Fibroblast of skin of back (primary cell): ENCODE measurements around the gene MYOM1.

Source experiments
- DNase-seq: peaks from one replicate; pipeline ENCODE4 v3.0.0-alpha.2; 2013

The MYOM1 gene

DNA sequence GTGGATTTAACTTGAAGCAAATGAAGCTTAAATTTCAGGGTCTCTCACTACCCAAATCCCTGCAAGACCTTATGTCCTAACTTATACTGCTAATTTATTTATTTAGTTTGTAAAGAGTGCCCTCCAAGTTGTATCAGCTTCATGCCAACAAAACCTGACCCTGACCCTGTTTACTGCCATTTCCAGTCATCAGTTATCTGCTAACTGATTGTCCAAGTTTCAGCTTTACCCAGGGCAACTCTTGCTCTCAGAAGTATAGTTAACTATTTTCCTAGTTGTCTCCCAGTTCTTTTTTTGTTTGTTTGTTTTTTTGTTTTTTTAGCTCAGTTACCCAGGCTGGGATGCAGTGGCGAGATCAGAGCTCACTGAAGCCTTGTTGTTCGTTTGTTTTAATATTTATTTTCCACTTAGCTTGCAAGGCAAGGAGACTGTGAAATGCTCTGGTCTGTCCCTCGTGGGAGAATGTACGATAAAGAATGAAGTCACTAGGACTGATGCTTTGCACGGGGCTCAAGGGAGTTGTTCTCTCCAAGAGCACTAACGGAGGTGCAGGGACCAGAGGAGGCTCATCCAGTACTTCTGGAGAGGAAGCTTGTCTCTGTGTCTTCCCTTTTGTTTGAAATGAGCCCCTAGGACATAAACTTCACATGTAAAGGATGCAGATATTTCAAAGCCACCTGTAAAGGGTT, 35.3 kb downstream of the MYOM1 start:
- no peak for DNase-seq

DNA sequence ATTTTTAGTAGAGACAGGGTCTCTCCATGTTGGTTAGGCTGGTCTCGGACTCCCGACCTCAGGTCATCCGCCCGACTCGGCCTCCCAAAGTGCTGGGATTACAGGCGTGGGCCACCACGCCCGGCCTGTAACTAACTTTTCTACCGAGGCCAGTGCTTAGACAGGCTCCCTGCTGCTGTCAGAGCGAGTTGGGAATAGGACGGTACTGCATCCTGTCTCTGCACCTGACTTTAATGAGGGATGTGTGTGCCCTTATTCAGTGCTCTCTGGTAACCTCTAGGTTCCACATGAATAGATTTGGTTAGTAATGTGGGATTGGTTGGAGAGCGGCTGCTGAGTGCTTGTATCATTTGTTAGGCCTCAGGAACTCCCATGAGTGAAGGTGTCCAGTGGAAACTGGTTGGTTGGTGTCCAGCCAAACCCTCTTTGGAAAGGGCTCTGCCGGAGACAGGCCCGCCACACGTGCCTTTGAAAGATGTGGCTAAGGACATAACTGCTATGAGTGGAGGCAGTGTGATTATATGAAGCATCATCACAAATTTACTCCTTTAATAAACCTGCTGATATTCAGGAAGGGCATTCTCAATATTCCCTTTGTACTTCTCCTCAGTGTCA, 36.6 kb downstream of the MYOM1 start:
- DNase-seq, result no peak

DNA sequence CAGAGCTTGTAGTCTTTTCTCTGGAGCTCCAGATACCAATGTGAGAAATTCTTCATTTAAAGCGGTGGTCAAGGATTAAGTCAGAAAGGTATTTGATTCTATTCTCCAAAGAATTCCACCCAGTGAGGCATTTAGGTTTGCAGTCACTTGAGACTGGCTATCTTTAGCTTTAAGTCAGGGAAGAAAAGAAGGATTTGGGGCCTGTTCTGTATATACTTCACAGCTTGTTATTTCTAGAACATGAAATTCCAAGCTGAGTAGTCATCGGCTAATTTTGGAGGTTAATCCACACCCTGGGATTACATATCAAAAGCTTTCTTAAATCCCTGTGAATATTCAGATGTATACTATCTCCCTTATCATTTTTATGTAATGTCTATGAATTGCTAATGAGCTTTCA, 39.4 kb downstream of the MYOM1 start:
- DNase-seq, result peak; percentile 81

DNA sequence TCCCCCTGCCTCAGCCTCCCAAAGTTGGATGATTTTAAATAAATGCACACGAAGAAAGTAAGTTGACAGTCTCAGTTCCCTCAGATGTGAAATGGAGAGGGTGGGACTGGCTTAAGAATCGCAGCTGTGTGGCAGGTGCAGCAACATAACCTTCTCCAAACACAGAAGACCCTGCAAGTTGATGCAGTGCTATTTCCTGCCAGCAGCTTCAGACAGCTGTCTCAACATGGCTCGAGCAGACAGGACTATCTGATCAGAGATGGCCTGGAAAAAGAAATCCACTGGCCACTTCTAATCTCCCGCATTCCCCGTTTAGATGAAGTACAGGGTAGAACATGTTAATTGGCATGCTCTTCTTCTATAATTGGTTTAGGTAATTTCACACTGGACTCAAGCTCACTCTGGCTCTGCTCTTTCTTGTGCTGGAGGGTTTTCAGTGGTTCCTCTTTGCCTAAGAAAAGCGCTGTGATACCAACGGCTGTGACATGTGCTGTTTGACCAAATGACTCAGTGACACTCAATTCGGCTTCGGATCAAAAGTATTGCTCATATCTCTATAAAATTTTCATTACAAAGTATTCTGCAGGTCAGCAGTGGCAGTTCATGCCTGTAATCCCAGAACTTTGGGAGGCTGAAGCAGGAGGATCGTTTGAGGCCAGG, 40.2 kb downstream of the MYOM1 start:
- peak; percentile 3 for DNase-seq

DNA sequence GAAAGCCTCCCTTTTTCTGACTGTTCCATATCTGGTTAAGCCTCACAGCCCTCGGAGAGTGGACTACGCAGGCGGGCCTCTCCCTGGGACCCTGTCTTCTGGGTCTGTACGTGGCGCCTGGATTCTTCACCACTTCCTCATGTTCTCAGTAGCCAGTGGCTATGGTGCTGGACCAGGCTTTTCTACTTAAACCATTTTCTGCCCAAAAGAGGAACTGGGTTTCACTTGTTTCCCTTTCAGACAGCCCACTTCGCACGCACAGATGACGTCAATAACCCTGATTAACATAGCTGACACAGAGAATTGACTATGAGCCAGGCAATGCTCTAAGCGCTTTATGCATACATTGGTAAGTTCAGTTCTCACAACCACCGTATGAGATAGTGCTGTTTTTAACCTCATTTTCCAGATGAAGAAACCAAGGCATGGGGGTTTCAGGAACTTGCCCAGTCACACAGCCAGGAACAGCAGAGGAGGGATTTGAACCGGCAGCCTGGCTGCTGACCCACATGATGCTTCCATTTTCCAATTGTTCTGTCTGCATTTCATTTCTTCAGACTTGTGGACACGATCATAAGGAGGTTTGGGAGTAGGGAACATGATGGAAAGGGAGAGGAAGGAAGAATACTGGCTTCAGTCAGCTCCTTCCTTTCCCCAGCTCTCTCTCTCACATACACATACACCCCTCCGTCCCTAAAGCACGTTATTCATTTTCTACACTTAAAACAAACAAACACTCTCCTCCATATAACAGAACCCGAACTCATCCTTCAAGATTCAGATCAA, 41.7 kb downstream of the MYOM1 start:
- DNase-seq, result no peak

DNA sequence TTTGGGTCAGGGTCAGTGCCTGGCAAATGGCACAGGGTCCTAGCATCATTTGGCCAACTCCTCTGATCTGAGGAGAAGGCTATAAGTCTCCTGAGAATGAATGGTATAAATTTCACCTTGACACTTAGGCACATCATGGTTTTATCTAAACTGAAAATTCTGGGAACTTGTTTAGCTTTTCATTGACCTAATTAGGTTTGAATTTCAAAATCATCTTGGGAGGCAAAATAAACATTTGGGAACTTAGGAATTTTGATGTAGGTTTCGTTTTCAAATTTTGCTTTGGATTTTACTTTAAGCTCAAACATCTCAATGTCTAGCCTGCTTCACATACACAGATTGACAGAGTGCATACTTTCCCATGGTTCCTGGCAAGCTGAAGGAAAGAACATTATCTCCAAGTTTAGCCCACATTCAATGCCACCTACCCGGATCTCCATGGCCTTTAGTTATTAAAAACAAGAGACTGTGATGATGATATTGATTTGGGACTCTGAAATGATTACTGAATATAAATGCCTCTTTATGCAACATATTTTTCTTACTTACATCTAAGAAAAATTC, 44.5 kb downstream of the MYOM1 start:
- peak; percentile 25 for DNase-seq

DNA sequence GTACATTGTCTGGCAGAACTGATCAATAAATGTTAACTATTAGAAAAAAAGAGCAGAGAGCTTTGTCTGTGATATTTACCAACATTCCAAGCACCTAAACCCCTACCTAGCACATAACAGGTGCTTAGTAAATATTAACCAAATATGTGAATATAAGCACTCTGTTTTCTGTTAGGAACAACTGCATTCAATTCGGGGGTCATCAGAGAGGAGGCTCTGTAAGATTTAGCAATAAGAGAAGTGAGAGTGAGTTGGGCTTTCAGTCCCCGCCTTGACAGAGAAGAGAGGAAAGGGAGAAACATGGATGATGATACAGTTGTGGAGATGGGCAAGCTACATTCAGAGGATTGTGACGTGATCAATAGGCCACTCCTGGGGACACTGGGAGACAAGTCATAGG, 47.7 kb downstream of the MYOM1 start:
- DNase-seq, result no peak

DNA sequence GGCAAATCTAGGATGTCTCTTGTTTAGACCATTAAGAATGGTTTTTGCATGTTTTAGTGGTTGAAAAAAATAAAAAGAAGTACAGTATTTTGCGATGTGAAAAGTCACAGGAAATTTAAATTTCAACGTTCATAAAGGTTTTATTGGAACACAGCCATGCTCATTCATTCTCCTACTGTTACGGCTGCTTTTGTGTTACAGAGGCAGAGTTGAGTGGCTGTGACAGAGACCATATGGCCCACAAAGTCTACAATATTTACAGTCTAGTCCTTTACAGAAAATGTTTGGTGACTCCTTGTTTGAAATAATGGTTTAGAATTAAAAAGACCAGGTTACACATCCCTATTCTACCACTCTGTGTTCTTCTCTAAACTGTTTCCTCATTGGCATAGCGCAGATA, 48.1 kb downstream of the MYOM1 start:
- DNase-seq, result no peak

DNA sequence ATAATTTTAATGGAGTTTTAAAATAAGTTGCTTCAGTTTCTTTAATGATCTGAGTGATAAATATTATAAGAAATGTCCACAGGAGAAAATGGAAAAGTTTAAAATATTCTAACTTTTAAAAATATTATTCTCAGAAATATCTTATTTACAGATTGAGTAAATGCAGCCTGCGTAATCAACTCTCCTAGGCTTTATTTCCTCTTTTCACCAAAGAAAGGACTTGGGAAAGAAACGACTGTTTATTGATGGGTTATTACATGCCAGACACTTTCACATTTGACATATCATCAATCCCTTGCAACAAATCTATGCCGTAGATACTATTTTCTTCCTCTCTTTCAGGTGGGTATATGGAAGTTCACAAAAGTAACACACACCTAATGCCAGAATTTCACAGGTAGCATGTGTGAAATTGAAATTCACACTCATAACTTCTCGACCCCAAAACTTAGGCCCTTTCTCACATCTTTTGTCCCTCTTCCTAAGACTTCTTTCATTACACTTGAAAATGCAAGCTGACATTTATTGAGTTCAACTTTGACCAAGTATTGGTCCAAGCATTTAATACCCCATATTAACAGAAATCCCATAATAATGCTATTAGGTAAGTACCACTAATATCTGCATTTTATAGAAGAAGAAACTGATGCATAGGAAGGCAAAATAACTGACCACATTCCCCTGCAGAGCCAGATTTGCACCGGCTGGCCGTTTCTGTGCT, 49.2 kb downstream of the MYOM1 start:
- DNase-seq, result no peak

DNA sequence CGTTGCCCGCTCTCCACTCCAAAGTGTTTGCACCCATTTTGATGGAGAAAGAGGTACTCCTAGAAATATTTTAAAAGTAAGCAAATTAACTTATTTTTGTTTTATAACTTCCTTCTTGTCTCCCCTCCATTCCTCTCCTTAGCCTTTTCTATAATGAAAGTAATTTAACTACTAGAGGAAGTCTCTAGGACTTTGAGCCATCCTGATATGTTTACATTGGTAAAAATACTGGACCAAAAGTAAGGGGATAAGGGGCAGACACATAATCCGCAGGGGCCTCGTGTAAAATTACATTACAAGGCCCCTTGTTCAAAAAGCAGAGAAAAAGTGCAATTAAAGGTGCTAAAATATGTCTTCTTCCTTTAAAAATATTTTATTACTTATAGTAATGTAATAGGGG, 55.4 kb downstream of the MYOM1 start:
- DNase-seq, result no peak

DNA sequence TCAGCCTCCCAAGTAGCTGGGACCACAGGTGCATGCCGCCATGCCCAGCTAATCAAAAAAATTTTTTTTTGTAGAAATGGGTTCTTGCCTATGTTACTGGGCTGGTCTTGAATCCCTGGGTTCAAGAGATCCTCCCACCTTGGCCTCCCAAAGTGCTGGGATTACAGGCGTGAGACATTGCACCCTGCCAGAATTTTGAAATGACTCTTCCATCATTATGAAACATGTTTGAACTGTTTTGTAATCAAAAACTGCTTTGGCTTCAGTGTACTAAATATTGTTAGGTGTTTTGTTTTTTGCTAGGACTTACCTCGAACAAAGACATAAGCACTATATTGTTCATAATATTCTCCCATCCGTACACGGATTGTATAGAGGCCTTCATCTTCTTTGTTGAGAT, 55.8 kb downstream of the MYOM1 start:
- no peak for DNase-seq

DNA sequence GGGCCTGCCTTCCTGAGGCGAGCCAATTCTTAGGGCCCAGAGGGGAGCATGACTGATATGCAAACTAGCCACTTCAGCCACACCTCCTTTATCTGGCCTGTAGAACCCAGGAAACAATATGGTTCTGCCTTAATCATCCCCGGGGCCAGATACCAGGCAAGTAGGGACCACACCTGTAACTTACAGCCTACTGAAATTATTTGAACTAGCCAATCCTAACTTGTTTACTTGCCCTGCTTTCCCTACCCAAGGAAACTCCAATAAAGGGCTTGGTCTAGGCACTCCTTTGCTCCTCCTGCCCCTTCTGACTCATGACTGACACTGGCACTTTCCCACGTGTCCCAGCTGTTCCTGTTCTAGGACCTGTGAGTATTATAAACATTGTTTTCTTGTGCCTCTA, 57.6 kb downstream of the MYOM1 start:
- DNase-seq, result no peak

DNA sequence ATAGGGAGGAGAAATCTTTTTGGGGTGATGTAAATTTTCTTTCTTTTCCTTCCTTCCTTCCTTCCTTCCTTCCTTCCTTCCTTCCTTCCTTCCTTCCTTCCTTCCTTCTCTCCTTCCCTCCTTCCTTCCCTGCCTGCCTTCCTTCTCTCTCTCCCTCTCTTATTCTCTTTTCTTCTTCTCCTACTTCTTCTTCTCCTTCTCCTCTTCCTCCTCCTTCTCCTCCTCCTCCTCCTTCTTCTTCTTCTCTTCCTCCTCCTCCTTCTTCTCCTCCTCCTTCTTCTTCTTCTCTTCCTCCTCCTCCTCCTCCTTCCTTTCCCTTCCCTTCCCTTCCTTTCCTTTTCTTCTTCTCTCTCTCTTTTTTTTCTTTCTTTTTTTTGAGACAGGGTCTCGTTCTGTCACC, 59.9 kb downstream of the MYOM1 start:
- DNase-seq, result no peak

DNA sequence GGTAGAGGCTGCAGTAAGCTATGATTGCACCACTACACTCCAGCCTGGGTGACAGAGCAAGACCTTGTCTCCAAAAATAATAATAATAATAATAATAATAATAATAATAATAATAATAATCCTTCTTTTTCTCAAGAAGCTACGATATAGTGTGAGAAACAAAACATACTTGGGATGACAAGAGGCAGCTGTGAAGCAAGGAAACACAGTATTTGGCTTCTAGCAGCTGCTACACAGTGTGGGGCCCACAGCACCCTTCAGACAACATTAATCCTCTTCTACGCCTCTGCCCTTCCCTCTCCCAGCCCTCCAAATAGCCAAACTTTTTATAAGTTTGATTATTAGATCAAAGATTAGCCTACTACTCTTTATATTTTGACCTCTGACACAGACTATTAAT, 62.2 kb downstream of the MYOM1 start:
- DNase-seq, result no peak

DNA sequence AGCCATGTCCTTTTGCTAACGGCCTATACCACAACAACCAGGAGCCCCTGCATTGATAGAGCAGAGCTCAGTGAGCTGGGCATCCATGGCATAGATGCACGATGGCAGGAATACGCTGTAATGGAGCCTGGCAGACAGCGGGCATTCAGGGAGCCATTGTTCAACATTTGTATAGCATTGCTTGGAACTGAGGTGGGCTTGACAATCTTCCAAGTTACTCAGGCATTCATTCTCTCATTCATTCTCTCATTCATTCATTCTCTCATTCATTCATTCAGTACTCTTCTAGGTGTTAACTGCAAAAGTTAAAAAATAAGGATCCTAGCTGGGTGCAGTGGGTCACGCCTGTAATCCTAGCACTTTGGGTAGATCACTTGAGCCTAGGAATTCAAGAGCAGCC, 62.7 kb downstream of the MYOM1 start:
- DNase-seq, result no peak

DNA sequence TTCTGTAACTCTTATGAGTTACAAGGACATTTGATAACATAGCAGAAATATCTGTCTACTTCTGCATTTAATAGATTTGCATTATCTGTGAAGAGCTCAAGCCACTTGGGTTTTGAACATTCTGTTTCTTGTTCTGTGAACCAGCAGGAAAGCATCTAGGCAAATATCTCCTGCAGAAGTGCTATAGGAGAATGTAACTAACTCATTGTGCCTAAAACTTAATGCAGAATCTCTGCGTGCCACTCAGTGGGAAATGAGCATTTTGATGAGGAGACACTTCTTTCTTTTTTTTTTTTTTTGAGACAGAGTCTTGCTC, 63.5 kb downstream of the MYOM1 start:
- no peak for DNase-seq

DNA sequence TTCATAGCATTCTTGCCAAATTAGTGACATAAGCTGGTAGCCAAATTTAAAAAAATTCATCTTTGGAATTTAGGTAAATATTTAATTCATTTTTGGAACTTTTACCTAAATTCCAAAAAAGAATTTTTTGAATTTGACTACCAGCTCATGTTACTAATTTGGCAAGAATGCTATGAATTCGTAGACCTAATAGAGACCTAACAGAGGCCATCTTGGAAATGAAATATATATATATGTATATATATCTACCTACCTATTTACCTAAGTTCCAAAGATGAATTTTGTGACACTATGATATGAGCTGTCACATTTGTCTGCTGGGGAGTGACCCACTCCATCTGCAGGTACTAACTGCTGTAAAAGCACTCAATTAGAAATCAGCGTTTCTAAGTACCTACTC, 65.6 kb downstream of the MYOM1 start:
- peak; percentile 6 for DNase-seq

DNA sequence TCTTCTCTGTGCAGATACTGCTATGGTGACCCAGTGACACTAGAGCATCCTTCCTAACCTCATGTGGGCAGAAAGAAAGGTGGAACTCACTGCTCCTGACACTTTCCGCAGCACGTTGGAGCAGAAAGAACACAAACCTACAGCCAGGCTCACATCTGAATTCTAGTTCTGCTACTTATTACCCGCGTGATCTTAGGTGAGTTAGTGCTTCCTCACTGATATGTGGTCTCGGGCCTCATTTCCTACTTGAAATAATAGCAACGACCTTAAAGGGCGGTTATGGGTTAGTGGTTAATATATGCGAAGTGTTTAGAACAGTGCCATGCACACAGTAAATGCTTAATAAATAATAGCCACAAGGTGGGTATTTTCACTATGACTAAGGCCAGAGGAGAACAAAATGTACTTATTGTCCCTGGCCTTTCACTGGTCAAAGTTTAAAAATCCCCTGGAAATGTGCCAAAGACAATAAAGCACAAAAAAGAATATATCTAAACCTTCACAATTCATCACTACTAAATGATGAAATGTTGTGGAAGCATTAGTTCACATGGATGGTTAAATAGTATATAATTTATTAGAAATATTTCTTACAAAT, 66.6 kb downstream of the MYOM1 start:
- peak; percentile 3 for DNase-seq

DNA sequence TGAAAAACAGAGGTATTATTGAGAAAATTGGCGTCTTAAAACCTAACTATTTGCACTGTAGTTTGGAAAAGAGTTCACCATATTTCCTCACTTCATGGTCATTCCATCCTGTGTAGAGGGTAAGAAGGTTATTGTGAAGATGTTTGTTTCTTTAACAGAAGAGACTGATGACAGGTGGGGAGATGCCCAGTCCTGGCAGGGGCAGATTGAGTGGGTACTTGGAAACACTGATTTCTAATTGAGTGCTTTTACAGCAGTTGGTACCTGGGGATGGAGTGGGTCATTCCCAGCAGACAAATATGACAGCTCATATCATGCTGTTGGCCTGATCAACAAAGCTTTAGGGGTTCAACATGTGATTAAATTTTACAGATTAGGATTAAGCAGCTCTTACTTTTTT, 67.5 kb downstream of the MYOM1 start:
- no peak for DNase-seq

DNA sequence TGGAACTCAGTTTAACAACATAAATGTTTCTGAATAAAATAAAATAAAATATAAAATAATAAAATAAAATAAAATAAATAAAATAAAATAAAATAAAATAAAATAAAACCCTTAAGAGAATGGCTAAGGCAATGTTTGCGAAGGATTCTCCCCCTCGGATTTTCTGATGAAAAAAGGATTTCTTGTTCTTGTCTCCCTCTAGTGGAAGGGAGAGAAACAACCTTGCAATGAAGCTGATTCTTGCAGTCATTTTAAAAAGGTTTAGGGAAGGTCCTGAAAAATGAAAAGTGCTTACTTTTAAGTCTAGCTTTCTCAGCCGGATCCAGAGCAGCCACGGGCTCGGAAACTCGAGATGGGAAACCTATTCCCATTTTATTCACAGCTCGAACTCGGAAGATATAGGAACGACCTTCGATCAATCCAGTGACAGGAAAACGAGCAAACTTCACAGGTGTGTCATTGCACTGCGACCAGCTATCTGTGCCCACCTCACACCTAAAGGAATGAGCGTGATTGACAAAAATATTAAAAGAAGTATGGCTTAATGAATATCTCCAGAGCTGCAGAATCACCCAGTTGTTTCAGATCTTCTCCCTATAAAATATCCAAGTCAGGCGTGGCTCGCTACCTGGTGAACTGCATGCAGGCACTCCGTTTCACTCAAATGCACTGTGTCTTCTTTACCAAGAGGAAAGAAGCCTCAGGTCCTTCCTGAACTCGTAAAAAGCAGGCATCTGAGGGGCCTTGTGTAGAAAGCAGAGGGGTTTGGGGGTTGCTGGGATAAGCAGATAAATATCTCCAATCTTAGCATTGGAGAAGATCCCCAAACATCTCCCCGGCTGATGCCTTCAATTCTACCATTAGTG, 68.1 kb downstream of the MYOM1 start:
- DNase-seq, result peak; percentile 32

DNA sequence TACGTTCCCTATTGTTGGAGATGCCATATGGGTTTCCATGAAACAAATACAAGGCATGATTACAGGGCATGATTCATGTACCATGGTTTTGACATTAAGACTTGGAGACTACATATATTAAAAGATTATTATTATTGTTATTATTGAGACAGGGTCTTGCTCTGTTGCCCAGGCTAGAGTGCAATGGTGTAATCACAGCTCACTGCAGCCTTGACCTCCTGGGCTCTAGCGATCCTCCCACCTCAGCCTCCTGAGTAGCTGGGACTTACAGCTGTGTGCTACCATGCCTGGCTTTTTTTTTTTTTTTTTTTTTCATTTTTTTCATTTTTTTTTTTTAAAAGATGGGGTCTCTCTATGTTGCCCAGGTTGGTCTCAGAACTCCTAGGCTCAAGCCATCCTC, 69.1 kb downstream of the MYOM1 start:
- DNase-seq, result no peak
